ENCODE data around the gene C1S.

The C1S gene

GRCh38 chr12:7114008-7114407 lies 53.5 kb downstream of the C1S start:
- DNase-seq: no peak
- H3K4me3 ChIP-seq (ENCODE audit: low read depth, low read length): no peak overlapping the region
- TF ChIP-seq, protein P1, sequence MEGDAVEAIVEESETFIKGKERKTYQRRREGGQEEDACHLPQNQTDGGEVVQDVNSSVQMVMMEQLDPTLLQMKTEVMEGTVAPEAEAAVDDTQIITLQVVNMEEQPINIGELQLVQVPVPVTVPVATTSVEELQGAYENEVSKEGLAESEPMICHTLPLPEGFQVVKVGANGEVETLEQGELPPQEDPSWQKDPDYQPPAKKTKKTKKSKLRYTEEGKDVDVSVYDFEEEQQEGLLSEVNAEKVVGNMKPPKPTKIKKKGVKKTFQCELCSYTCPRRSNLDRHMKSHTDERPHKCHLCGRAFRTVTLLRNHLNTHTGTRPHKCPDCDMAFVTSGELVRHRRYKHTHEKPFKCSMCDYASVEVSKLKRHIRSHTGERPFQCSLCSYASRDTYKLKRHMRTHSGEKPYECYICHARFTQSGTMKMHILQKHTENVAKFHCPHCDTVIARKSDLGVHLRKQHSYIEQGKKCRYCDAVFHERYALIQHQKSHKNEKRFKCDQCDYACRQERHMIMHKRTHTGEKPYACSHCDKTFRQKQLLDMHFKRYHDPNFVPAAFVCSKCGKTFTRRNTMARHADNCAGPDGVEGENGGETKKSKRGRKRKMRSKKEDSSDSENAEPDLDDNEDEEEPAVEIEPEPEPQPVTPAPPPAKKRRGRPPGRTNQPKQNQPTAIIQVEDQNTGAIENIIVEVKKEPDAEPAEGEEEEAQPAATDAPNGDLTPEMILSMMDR (IDR thresholded peaks at IDR 0.05; ENCODE audit: low read depth, low read length, missing control alignments): no peak
- H3K27me3 ChIP-seq (replicated peaks): no peaks in the 10 kb centered on the region
- in situ Hi-C loops (cut with HindIII; ENCODE audit: low pct_ligation_motif_present, low sequenced_read_pairs): no loop called here
- H3K36me3 ChIP-seq (replicated peaks): no peaks in the 10 kb centered on the region
- no peak overlapping the region for H3K27ac ChIP-seq

GRCh38 chr12:7114851-7115250 lies 54.3 kb downstream of the C1S start:
- H3K4me3 ChIP-seq (ENCODE audit: low read depth, low read length): no peak overlapping the region
- no peaks in the 10 kb centered on the region for H3K36me3 ChIP-seq (replicated peaks)
- DNase-seq: no peak
- TF ChIP-seq, protein P1 (IDR thresholded peaks at IDR 0.05; ENCODE audit: low read depth, low read length, missing control alignments): no peak
- in situ Hi-C loops (cut with HindIII; ENCODE audit: low pct_ligation_motif_present, low sequenced_read_pairs): no loop called here
- H3K27me3 ChIP-seq (replicated peaks): no peaks in the 10 kb centered on the region
- no peak overlapping the region for H3K27ac ChIP-seq

- no peaks in the 10 kb centered on the region for H3K36me3 ChIP-seq (replicated peaks)
Observed at GRCh38 chr12:7116196-7116595, 55.7 kb downstream of the C1S start.

DNA sequence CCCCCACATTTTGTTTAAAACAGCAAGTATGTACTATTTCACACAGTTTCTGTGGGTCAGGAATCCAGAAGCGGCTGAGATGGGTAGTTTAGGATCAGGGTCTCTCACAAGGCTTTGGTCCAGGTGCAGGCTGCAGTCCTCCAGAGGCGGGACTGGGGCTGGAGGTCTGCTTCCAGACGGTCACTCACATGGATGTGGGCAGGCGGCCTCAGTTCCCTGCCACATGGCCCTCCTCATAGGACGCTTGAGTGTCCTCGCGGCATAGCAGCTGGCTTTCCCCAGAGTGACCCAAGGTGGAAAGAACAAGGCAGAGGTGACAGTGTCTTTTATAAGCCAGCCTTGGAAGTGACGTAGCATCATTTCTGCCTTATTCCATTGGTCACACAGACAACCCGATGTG lies 56.4 kb downstream of the C1S start:
- H3K4me3 ChIP-seq (ENCODE audit: low read depth, low read length): no peak overlapping the region
- in situ Hi-C loops (cut with HindIII; ENCODE audit: low pct_ligation_motif_present, low sequenced_read_pairs): no loop called here
- TF ChIP-seq, protein P1 (IDR thresholded peaks at IDR 0.05; ENCODE audit: low read depth, low read length, missing control alignments): no peak
- DNase-seq: no peak
- H3K36me3 ChIP-seq (replicated peaks): no peaks in the 10 kb centered on the region
- no peaks in the 10 kb centered on the region for H3K27me3 ChIP-seq (replicated peaks)
- H3K27ac ChIP-seq: no peak overlapping the region

More at GRCh38 chr12:7116196-7116595, 55.7 kb downstream of the C1S start:
- TF ChIP-seq, protein P1 (IDR thresholded peaks at IDR 0.05; ENCODE audit: low read depth, low read length, missing control alignments): no peak
- in situ Hi-C loops (cut with HindIII; ENCODE audit: low pct_ligation_motif_present, low sequenced_read_pairs): no loop called here
- DNase-seq: no peak
- Histone ChIP-seq H3K4me3 (ENCODE audit: low read depth, low read length) (no peak overlapping the region), H3K27ac (no peak overlapping the region), H3K27me3 (replicated peaks) (no peaks in the 10 kb centered on the region)

DNA sequence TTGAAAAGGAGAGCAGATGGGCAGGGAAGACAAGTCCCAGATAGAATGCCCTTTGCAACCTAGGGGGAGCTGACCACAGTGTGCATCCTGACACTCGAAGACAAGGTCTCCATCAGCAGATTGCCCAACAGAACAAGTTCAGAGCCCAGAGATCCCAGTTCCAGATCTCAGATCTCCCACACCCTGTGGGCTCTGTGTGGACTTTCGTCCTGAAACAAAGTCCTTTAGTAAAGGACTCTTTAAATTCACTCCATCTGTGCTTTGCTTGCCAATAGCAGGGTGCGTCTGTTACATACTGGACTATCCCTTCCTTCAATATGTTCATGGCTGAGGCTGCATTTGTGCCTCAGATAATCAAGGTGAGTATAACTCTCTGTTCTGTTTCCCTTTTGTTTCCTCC lies 57.2 kb downstream of the C1S start:
- TF ChIP-seq, protein P1 (IDR thresholded peaks at IDR 0.05; ENCODE audit: low read depth, low read length, missing control alignments): no peak
- in situ Hi-C loops (cut with HindIII; ENCODE audit: low pct_ligation_motif_present, low sequenced_read_pairs): no loop called here
- no peak overlapping the region for H3K27ac ChIP-seq
- no peak overlapping the region for H3K4me3 ChIP-seq (ENCODE audit: low read depth, low read length)
- H3K36me3 ChIP-seq (replicated peaks): no peaks in the 10 kb centered on the region
- H3K27me3 ChIP-seq (replicated peaks): no peaks in the 10 kb centered on the region
- DNase-seq: no peak

DNA sequence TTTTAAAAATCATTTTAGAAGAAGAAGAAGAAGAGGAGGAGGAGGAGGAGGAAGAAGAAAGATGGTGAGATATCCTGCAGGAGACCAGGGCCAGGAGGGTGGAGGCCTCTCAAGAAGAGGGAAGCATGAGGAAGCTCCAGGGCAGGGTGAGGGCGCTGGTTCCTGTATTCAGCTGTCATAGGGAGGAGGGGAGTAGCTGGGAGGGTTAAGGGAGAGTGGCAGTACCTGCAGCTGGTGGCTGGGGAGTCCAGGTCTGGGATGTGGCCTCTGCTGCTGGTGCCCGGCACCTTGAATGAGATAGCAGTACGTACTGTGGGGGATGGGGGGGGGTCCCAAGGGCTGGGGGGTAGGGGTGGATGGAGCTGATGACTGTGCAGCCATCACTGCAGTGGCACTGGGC lies 58.4 kb downstream of the C1S start:
- no peaks in the 10 kb centered on the region for H3K27me3 ChIP-seq (replicated peaks)
- in situ Hi-C loops (cut with HindIII; ENCODE audit: low pct_ligation_motif_present, low sequenced_read_pairs): no loop called here
- TF ChIP-seq, protein P1 (IDR thresholded peaks at IDR 0.05; ENCODE audit: low read depth, low read length, missing control alignments): no peak
- no peak overlapping the region for H3K27ac ChIP-seq
- DNase-seq: no peak
- no peak overlapping the region for H3K4me3 ChIP-seq (ENCODE audit: low read depth, low read length)
- no peaks in the 10 kb centered on the region for H3K36me3 ChIP-seq (replicated peaks)
